ENCODE measurements around the gene ZBTB16.
"Not testable (repeated sequence)": the region's sequence is repeated elsewhere in the genome, so short reads cannot be mapped to it uniquely, and the experiment has no call there.

Gene ZBTB16

GRCh38 chr11:114044042-114044871, 15.3 kb upstream of the ZBTB16 start:
- no peak for DNase-seq

- no peak for DNase-seq
Measured at GRCh38 chr11:114047327-114047726, 12.2 kb upstream of the ZBTB16 start.

DNA sequence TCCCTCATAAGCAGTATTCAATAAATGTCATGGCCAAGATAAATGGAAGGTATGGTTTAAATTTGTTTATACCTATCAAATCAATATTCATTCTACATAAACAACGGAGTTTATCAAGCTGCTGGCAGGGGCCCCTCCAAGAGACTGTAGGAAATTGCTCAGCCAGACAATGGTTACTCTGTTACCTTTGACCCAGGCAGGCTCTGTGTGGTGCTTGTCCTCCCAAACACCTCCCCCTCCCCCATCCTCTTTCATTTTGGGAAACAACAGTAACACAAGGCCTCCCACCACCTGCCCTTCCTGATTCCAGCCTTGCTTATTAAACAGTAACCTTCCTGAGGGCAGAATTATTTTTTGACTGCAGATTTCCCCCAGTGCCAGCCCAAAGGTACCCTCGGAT, 10.5 kb upstream of the ZBTB16 start:
- no peak for DNase-seq

DNA sequence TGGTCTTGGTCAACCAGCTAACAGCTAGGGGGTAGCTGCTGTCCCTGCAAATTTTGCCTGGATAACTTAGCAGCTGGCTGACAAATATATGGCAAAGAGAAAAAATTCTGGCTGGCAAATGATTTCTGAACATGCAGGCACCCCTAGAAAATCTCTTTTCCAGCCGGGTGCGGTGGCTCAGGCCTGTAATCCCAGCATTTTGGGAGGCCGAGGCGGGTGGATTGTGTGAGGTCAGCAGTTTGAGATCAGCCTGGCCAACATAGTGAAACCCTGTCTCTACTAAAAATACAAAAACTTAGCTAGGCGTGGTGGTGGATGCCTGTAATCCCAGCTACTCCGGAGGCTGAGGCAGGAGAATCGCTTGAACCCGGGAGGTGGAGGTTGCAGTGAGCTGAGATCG, 9.7 kb upstream of the ZBTB16 start:
- DNase-seq = not testable (repeated sequence)

- no peak for DNase-seq
Measured at GRCh38 chr11:114050258-114050927, 9.1 kb upstream of the ZBTB16 start.

- DNase-seq = no peak
Measured at GRCh38 chr11:114051558-114051957, 8.0 kb upstream of the ZBTB16 start.

DNA sequence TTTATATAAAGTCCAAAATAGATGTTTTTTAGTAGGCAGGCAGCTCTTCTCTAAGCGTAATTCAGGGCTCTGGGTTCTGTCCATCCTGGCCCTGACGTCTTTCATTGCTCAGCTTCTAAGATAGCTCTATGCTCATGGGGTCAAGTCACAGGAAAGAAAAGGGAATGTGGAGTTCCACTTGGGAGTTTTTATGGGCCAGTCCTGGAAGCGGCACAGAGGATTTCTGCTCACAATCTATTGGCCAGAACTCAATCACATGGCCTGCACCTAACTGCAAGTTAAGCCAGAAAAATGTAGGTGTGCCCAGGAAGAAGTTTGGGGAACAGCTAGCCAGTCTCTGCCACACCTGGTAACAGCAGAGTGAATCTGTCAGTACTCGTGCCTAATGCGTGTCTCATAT, 7.4 kb upstream of the ZBTB16 start:
- DNase-seq = no peak

- DNase-seq = no peak
Measured at GRCh38 chr11:114053406-114053805, 6.1 kb upstream of the ZBTB16 start.

DNA sequence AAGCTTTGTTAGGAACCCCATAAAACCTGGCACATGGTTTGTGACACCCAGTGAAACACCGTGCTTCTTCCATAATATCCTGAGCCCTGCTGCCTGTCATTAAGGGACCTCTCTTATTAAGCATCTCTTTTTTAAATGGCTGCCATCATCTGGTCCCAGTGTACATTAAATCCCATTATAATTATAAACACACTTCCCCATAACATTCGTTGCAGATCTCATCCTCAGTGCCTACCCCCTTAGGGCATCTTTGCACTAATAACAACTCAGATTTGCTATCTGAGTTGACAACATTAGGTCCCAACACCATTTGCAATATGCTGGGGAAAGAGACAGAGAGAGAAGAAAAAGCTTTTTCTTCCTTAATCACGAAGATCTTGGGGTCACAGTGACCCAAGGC, 4.7 kb upstream of the ZBTB16 start:
- DNase-seq = no peak

- no peak for DNase-seq
Measured at GRCh38 chr11:114056409-114056808, 3.1 kb upstream of the ZBTB16 start.

DNA sequence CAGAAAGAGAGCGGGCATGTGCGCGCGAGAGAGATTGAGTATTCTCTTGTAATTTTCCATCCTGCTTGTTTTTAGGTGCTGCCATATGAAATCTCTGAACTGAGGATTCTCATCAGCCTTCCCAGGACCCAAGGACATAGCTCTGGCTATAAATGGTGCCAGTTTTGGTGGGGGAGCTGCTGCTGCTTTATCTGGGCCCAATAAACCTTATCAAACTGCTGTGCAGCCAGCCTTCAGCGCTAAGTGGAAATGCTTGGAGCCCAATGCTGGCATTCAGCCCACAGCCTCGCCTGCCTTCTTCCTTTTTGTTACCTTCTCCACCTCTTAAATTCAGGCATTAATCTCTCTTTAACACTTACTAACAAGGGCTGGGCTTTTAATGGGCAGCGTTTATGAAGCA, 2.4 kb upstream of the ZBTB16 start:
- DNase-seq = no peak

- DNase-seq = no peak
Measured at GRCh38 chr11:114057605-114058004, 1.9 kb upstream of the ZBTB16 start.

- DNase-seq = no peak
Measured at GRCh38 chr11:114058026-114058706, 1.3 kb upstream of the ZBTB16 start.

DNA sequence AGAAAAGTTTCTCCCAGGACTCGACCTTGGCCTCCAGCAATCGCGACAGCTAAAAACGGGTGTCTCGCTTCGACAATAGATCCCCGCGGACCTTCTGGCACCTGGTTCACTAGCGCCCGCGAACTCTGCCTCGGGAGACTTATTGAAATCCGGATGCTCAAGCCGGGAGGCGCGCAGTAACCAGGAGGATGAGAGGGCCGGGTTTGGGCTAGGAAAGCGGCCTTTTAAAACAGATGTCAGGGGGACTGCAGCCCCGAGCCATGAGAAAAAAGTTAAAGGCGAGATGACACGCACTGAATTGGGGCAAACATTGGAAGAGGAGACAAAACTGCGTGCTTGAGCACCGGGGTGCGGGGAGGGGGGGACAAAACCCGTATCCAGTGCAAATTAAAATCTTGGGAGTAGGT, 637 bp upstream of the ZBTB16 start:
- no peak for DNase-seq

DNA sequence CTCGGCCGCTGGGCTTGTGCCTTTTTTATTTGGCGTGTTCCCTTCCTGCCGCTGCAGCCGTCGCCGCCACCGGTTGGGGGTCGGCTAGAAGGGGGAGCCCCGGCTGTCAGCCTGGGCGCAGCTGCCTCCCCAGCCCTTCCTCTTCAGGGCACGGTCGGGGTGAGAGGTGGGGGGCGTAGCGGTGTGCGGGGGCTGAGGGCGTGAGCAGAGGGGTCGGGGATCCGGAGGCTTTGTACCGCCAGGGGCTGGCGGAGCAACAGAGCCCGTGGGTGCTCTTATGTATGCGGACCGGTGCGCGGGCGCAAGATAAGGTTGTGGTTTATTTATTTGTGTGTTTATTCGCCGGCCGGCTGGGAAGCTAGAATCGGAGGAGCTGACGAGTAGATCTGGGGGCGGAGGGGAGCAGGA, 477 bp downstream of the ZBTB16 start:
- DNase-seq = peak; percentile 57

GRCh38 chr11:114060392-114061047, 1.0 kb downstream of the ZBTB16 start:
- peak; percentile 59 for DNase-seq

DNA sequence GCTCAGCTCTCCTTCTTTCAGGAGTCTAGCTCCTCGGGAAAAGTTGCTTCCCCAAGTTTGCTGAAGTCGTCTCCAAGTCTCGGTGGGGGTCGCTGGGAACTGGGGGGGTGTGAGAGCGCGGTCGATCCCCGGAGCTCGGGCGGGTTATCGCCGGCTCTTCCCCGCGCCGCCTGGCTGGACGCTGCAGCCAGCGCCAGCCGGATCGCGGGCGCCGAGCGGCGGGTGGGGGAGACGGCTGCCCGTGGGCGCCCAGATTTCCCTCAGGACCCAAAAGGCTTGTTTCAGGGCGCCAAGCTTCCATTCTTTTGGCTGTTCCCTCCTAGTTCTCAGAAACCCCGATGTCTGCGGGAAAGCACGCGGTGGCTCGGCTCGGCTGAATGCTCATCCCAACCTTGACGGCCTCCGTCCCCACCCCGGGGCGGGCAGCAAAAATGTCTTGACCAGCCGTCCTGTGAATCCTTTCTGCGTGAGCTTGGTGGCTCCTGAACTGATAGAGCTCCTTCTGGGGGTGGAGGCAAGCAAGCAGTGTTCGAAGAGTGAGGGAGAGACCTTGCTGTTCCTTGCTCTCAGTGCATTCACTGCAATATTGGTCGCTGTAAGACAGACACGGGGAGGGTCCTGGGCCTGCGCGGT, 1.7 kb downstream of the ZBTB16 start:
- peak; percentile 69 for DNase-seq

- no peak for DNase-seq
Measured at GRCh38 chr11:114061681-114062049, 2.2 kb downstream of the ZBTB16 start.

DNA sequence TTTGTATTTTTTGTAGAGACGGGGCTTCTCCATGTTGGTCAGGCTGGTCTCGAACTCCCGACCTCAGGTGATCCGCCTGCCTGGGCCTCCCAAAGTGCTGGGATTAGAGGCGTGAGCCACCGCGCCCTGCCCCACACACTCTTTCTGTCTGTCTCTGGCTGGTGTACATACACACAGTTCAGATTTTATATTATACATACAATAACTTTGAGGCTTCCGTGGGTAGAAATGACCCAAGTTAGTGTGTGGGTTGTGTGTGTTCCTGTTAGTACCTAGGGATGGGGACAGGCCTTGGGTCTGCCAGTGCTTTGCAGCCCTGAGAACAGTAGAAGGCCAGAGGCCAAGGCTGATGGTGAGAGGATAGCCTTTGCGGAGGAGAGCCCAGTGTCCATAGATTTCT, 2.8 kb downstream of the ZBTB16 start:
- no peak for DNase-seq

GRCh38 chr11:114063149-114063828, 3.8 kb downstream of the ZBTB16 start:
- DNase-seq = no peak

DNA sequence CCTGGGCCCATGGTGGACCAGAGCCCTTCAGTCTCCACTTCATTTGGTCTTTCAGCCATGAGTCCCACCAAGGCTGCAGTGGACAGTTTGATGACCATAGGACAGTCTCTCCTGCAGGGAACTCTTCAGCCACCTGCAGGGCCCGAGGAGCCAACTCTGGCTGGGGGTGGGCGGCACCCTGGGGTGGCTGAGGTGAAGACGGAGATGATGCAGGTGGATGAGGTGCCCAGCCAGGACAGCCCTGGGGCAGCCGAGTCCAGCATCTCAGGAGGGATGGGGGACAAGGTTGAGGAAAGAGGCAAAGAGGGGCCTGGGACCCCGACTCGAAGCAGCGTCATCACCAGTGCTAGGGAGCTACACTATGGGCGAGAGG, 4.3 kb downstream of the ZBTB16 start:
- DNase-seq = no peak

- DNase-seq = no peak
Measured at GRCh38 chr11:114064216-114064615, 4.7 kb downstream of the ZBTB16 start.
